ENCODE results near the gene ATP6V1B1. TPM values are rescaled to one million over a fixed set of nuclear protein-coding genes. Genes with fewer than 3 reads are reported as not detected.

ATP6V1B1 gene
- total RNA-seq, 2 experiments from 2014 or later, result not detected

GRCh38 chr2:70892750-70893149, 43.0 kb upstream of the ATP6V1B1 start:
- no peak overlapping the region for H3K27ac ChIP-seq (ENCODE audit: low read depth in 1 of 2, low read length in 2 of 2)
- CTCF ChIA-PET, result no interaction called here

GRCh38 chr2:70893186-70893585, 42.5 kb upstream of the ATP6V1B1 start:
- Mint-ChIP-seq H3K27me3 (peaks cover 98% of the 10 kb centered on the region), H3K27ac (no peak overlapping the region), H3K4me3 (no peak overlapping the region), H3K4me1 (ENCODE audit: low read depth) (peaks cover 23% of the 10 kb centered on the region), H3K36me3 (ENCODE audit: low read depth) (no peaks in the 10 kb centered on the region), H3K9me3 (no peaks in the 10 kb centered on the region)
- CTCF ChIA-PET, result no interaction called here
- no peaks in the 10 kb centered on the region for H3K36me3 ChIP-seq (ENCODE audit: insufficient read depth, low read length)
- H3K9me3 ChIP-seq (ENCODE audit: control insufficient read depth in 1 of 2, insufficient read depth in 1 of 2, low read length in 2 of 2), result peaks cover 0 to 27% of the 10 kb centered on the region in 2 experiments
- H3K27me3 ChIP-seq (ENCODE audit: control insufficient read depth in 1 of 2, insufficient read depth in 2 of 2, low read length in 2 of 2), result peaks cover 59 to 99% of the 10 kb centered on the region in 2 experiments
- H3K27ac ChIP-seq (ENCODE audit: low read depth in 1 of 2, low read length in 2 of 2), result no peak overlapping the region
- no peak for TF ChIP-seq CTCF (IDR thresholded peaks at IDR 0.05)
- H3K4me1 ChIP-seq (ENCODE audit: insufficient read depth, low read length), result peaks cover 12% of the 10 kb centered on the region
- intact Hi-C loops (cut with DNase I, micrococcal nuclease), result no loop called here
- POLR2A ChIA-PET, result no interaction called here
- ATAC-seq (ENCODE audit: poor library complexity) (no peak), DNase-seq (no peak)
- H3K4me3 ChIP-seq (ENCODE audit: low read length), result no peak overlapping the region

More at GRCh38 chr2:70892750-70893149, 43.0 kb upstream of the ATP6V1B1 start:
- Histone ChIP-seq H3K9me3 (ENCODE audit: control insufficient read depth in 1 of 2, insufficient read depth in 1 of 2, low read length in 2 of 2) (peaks cover 0 to 31% of the 10 kb centered on the region in 2 experiments), H3K4me3 (ENCODE audit: low read length) (no peak overlapping the region), H3K27me3 (ENCODE audit: control insufficient read depth in 1 of 2, insufficient read depth in 2 of 2, low read length in 2 of 2) (peaks cover 59 to 99% of the 10 kb centered on the region in 2 experiments), H3K4me1 (ENCODE audit: insufficient read depth, low read length) (peaks cover 16% of the 10 kb centered on the region), H3K36me3 (ENCODE audit: insufficient read depth, low read length) (no peaks in the 10 kb centered on the region)
- TF ChIP-seq CTCF (IDR thresholded peaks at IDR 0.05), result no peak
- H3K27ac Mint-ChIP-seq, result no peak overlapping the region
- no peak overlapping the region for H3K4me3 Mint-ChIP-seq
- peaks cover 98% of the 10 kb centered on the region for H3K27me3 Mint-ChIP-seq
- no peak for DNase-seq
- no peak for ATAC-seq (ENCODE audit: poor library complexity)
- POLR2A ChIA-PET, result no interaction called here
- intact Hi-C loops (cut with DNase I, micrococcal nuclease), result no loop called here
- no peaks in the 10 kb centered on the region for H3K9me3 Mint-ChIP-seq
- no peaks in the 10 kb centered on the region for H3K36me3 Mint-ChIP-seq (ENCODE audit: low read depth)
- peaks cover 27% of the 10 kb centered on the region for H3K4me1 Mint-ChIP-seq (ENCODE audit: low read depth)

- no peak for ATAC-seq (ENCODE audit: poor library complexity)
- no peak for DNase-seq
- Mint-ChIP-seq H3K9me3 (no peaks in the 10 kb centered on the region), H3K27ac (no peak overlapping the region), H3K4me3 (no peak overlapping the region), H3K36me3 (ENCODE audit: low read depth) (no peaks in the 10 kb centered on the region), H3K27me3 (peaks cover 98% of the 10 kb centered on the region), H3K4me1 (ENCODE audit: low read depth) (peaks cover 23% of the 10 kb centered on the region)
- ChIA-PET POLR2A (no interaction called here), CTCF (interaction anchor here (0.8 kb wide), 1 partner anchor 25 kb away, joined by 3 read pairs; no protein-coding TSS in a partner anchor)
- intact Hi-C loops (cut with DNase I, micrococcal nuclease), result no loop called here
- Histone ChIP-seq H3K4me3 (ENCODE audit: low read length) (no peak overlapping the region), H3K36me3 (ENCODE audit: insufficient read depth, low read length) (no peaks in the 10 kb centered on the region), H3K27me3 (ENCODE audit: control insufficient read depth in 1 of 2, insufficient read depth in 2 of 2, low read length in 2 of 2) (peaks cover 62 to 99% of the 10 kb centered on the region in 2 experiments), H3K9me3 (ENCODE audit: control insufficient read depth in 1 of 2, insufficient read depth in 1 of 2, low read length in 2 of 2) (peaks cover 0 to 21% of the 10 kb centered on the region in 2 experiments), H3K27ac (ENCODE audit: low read depth in 1 of 2, low read length in 2 of 2) (no peak overlapping the region), H3K4me1 (ENCODE audit: insufficient read depth, low read length) (peaks cover 8% of the 10 kb centered on the region)
- TF ChIP-seq CTCF (IDR thresholded peaks at IDR 0.05), result no peak
These were observed 40.9 kb upstream of the ATP6V1B1 start for GRCh38 chr2:70894765-70895164.

All from CD4-positive, alpha-beta T cell (primary cell).